Measurements from ENCODE around the gene TOR2A. TPM values are rescaled to one million over a fixed set of nuclear protein-coding genes. Genes with fewer than 3 reads are reported as not detected.

Gene TOR2A
- total and polyA plus RNA-seq, 8 donors = 5.0 to 87.8 (median 11.1) TPM

DNA sequence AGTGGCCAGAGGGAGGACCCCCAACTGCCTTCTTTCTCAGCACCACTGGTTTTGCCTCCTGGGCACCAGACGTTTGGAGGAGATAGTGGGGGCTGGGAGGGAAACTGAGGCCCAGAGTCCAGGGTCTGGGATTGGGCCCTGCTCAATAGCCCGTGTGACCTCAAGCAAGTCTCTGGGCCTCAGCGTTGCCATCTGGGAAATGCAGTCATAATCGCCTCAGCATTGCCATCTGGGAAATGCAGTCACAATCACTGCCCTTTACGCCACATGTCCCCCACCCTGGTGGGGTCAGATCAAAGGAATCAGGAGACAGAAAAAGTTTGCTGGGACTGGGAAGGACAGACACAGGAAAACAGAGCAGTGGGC is 41.8 kb upstream of the TOR2A start:
- Histone ChIP-seq H3K4me1 (peaks cover 0 to 48% (median 12%) of the 10 kb centered on the region in 4 donors), H3K27me3 (no peaks in the 10 kb centered on the region), H3K36me3 (peaks cover 0 to 3% (median 0%) of the 10 kb centered on the region in 4 donors), H3K27ac (peak overlapping the region in 3 of 5 donors; percentile 30 to 89 (median 85)), H3K9me3 (no peaks in the 10 kb centered on the region), H3K4me3 (peak overlapping the region; percentile 14 to 35 (median 32))
- WGBS, 5 donors = 61 to 65% (median 62%) methylated on average over 5 of the region's 5 CpGs
- intact Hi-C loops (cut with DNase I; ENCODE audit: low total_unique reads) = no loop called here
- TF ChIP-seq CTCF (IDR thresholded peaks at IDR 0.05) = no peak
- TF ChIP-seq EP300 (IDR thresholded peaks at IDR 0.05) = no peak
- DNase-seq = no peak

- intact Hi-C loops (cut with DNase I; ENCODE audit: low total_unique reads) = no loop called here
- Histone ChIP-seq H3K4me3 (peak overlapping the region; percentile 14 to 35 (median 32)), H3K36me3 (peaks cover 0 to 3% (median 0%) of the 10 kb centered on the region in 4 donors), H3K9me3 (no peaks in the 10 kb centered on the region), H3K4me1 (peaks cover 0 to 47% (median 14%) of the 10 kb centered on the region in 4 donors), H3K27me3 (no peaks in the 10 kb centered on the region), H3K27ac (peak overlapping the region in 3 of 5 donors; percentile 30 to 89 (median 85))
- 51 to 68% (median 60%) methylated on average over 13 to 15 of the region's 15 CpGs for WGBS, 5 donors
- TF ChIP-seq CTCF (IDR thresholded peaks at IDR 0.05) = no peak
- no peak for TF ChIP-seq POLR2AphosphoS5 (IDR thresholded peaks at IDR 0.05)
- no peak for TF ChIP-seq POLR2A (IDR thresholded peaks at IDR 0.05)
- TF ChIP-seq EP300 (IDR thresholded peaks at IDR 0.05) = no peak
- peak in 1 of 2 donors; percentile 76 for DNase-seq
Measured at GRCh38 chr9:127776195-127776923, 41.3 kb upstream of the TOR2A start.

GRCh38 chr9:127773981-127774380 is 38.9 kb upstream of the TOR2A start:
- 79 to 91% (median 89%) methylated on average over 10 of the region's 10 CpGs for WGBS, 5 donors
- intact Hi-C loops (cut with DNase I; ENCODE audit: low total_unique reads) = no loop called here
- H3K36me3 ChIP-seq = peaks cover 0 to 3% (median 0%) of the 10 kb centered on the region in 4 donors

DNA sequence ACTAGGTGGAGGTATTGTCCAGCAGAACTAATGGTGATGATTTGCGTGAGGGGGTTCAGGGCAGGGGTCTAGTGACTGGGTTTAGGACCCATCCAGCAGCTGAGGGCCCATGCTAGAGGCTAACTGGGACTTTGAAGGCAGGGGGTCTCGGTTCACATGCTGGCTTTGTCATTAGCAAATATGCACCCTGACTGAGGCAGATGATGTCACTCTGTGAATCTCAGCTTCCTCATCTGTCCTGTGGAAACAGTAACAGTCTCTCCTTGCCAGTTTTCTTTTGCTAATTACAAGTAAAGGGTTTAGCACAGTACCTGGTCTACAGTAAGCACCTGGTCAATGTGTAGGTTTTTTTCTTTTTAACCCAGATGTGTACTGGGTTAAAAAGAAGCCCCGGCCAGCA is 38.2 kb upstream of the TOR2A start:
- Histone ChIP-seq H3K9me3 (no peaks in the 10 kb centered on the region), H3K4me3 (no peak overlapping the region), H3K36me3 (peaks cover 0 to 3% (median 0%) of the 10 kb centered on the region in 4 donors), H3K27me3 (no peaks in the 10 kb centered on the region), H3K4me1 (peaks cover 13 to 37% (median 20%) of the 10 kb centered on the region in 4 donors), H3K27ac (no peak overlapping the region)
- no peak for TF ChIP-seq CTCF (IDR thresholded peaks at IDR 0.05)
- no peak for TF ChIP-seq POLR2A (IDR thresholded peaks at IDR 0.05)
- TF ChIP-seq EP300 (IDR thresholded peaks at IDR 0.05) = no peak
- no peak for TF ChIP-seq POLR2AphosphoS5 (IDR thresholded peaks at IDR 0.05)
- WGBS, 5 donors = 80 to 94% (median 90%) methylated on average over 3 of the region's 3 CpGs
- DNase-seq = no peak
- intact Hi-C loops (cut with DNase I; ENCODE audit: low total_unique reads) = no loop called here

More at GRCh38 chr9:127773981-127774380, 38.9 kb upstream of the TOR2A start:
- no peak for TF ChIP-seq POLR2AphosphoS5 (IDR thresholded peaks at IDR 0.05)
- no peak for TF ChIP-seq POLR2A (IDR thresholded peaks at IDR 0.05)
- TF ChIP-seq CTCF (IDR thresholded peaks at IDR 0.05) = no peak
- no peak for TF ChIP-seq EP300 (IDR thresholded peaks at IDR 0.05)
- no peak overlapping the region for H3K27ac ChIP-seq
- H3K9me3 ChIP-seq = no peaks in the 10 kb centered on the region
- no peaks in the 10 kb centered on the region for H3K27me3 ChIP-seq
- peaks cover 13 to 42% (median 21%) of the 10 kb centered on the region in 4 donors for H3K4me1 ChIP-seq
- H3K4me3 ChIP-seq = no peak overlapping the region
- no peak for DNase-seq
